ENCODE data around the gene LRRN2. TPM values are rescaled to one million over a fixed set of nuclear protein-coding genes. Genes with fewer than 3 reads are reported as not detected.

LRRN2 gene
- total RNA-seq, 2 experiments from 2014 or later: not detected

DNA sequence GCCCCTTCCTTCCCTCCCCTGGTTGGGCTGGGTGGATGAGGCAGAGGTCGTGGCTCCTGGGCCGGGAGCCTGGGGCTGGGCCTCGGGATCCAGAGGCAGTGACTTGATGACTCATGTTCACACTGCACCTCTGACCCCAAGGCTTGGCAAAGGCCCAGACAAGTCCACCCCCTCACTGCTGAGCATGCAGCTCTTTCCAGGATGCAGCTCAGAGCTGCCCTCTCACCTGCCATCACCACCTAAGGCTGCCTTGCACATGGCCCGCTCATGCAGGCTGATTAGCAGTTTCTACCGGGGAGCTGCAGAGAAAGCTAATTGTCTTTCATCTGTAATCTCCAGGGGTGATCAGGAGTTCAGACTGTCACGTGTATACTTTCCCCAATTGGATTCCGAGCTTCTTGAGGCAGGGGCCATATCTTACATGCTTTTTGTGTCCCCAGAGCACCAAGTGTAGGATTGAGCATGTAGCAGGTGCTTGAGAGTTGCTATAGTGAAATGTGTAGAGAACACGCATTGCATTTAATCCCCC is 62.1 kb downstream of the LRRN2 start:
- no peaks in the 10 kb centered on the region for H3K4me1 Mint-ChIP-seq
- H3K27ac Mint-ChIP-seq: no peak overlapping the region
- H3K9me3 Mint-ChIP-seq: no peaks in the 10 kb centered on the region
- no peak for DNase-seq
- no peaks in the 10 kb centered on the region for H3K36me3 Mint-ChIP-seq
- no peak overlapping the region for H3K4me3 Mint-ChIP-seq
- H3K27me3 Mint-ChIP-seq: no peaks in the 10 kb centered on the region

DNA sequence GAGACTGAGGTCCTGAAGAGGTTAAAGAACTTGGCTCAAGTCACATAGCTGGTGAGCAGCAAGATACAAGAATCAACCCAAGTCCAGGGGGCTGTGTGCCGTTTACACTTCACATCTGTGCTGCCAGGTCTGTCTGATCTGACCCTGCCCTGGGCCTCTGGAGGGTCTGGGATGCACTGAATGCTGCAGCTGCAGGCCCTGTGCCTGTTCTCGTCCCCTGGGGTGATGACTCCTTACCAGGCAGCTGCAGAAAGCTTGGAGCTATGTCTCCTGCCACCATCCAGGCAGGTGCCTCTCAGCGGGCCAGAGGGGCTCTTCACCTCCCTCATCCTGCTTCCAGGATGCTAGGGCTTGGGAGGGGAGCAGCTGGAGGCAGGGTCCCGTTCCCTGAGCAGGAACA is 63.5 kb downstream of the LRRN2 start:
- Mint-ChIP-seq H3K4me1 (no peaks in the 10 kb centered on the region), H3K27ac (no peak overlapping the region), H3K27me3 (no peaks in the 10 kb centered on the region), H3K36me3 (no peaks in the 10 kb centered on the region), H3K4me3 (no peak overlapping the region), H3K9me3 (no peaks in the 10 kb centered on the region)
- DNase-seq: no peak

DNA sequence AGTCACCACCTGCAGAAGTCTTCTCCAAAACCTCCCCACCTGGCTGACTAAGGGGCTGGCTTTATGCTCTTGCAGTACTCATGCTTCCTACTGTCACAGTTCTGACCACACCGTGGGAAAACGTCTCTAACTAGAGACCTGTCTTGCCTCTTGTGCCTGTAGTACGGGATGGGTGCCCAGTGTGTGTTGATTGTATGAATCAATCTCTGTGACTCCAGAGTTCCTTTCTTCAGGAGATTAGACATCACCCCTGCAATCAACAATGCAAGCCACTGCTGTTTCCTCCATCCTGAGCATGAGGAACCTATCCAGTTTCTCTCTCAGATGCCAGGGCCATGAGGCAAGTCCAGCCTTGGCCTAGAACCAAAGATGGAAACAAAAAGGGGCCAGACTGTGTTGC is 64.1 kb downstream of the LRRN2 start:
- Mint-ChIP-seq H3K4me3 (no peak overlapping the region), H3K27me3 (no peaks in the 10 kb centered on the region), H3K4me1 (no peaks in the 10 kb centered on the region), H3K27ac (no peak overlapping the region), H3K9me3 (no peaks in the 10 kb centered on the region), H3K36me3 (no peaks in the 10 kb centered on the region)
- no peak for DNase-seq

DNA sequence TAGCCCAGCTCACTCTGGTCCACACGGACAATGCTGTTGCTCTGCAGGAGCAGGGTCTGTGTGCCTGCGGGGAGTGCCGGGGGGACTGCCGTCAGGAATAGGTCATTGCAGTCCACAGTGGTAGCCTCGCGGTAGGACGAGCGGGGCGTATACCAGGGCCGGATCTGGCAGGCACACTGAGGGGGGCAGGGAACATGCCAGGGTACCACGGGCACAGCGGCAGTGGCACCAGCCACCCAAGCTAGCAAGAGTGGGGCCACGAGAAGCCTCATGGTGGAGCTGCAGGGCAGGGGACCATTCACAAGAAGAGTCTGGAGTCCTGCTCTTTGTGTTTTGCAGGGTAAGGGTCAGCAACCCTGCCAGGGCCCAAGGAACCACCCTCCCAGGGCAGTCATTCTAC is 65.8 kb downstream of the LRRN2 start:
- Mint-ChIP-seq H3K36me3 (no peaks in the 10 kb centered on the region), H3K27me3 (no peaks in the 10 kb centered on the region), H3K9me3 (no peaks in the 10 kb centered on the region), H3K4me1 (no peaks in the 10 kb centered on the region), H3K4me3 (no peak overlapping the region), H3K27ac (no peak overlapping the region)
- DNase-seq: no peak

DNA sequence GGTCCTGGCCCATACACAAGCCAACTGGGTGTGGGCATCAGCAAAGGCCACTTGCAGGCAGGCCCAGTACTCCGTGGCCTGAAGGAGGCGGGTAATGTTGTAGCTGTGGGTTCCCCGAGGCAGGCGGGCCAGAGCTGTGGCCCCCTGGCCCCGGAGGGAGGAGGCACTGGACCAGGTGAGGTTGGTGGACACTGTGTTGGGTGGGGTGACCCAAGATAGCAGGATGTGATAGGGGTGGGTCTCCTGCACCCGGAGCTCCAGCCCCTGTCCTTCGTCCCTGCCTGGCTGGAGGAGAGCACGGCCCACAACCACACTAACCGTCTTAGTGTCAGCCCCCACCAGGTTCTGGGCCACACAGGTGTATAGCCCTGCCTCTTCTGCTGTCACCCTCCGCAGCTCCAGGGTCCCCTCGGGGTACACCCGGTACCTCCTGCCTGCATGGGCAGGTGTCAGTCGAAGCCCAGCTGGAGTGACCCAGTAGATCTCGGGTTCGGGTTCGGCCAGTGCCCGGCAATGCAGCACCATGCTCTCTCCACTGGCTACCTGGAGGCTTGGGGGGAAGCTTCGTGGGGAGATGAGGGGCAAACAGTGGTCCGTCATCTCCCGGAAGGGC is 67.3 kb downstream of the LRRN2 start:
- Mint-ChIP-seq H3K4me3 (no peak overlapping the region), H3K9me3 (no peaks in the 10 kb centered on the region), H3K27me3 (no peaks in the 10 kb centered on the region), H3K36me3 (no peaks in the 10 kb centered on the region), H3K27ac (no peak overlapping the region), H3K4me1 (no peaks in the 10 kb centered on the region)
- DNase-seq: no peak

DNA sequence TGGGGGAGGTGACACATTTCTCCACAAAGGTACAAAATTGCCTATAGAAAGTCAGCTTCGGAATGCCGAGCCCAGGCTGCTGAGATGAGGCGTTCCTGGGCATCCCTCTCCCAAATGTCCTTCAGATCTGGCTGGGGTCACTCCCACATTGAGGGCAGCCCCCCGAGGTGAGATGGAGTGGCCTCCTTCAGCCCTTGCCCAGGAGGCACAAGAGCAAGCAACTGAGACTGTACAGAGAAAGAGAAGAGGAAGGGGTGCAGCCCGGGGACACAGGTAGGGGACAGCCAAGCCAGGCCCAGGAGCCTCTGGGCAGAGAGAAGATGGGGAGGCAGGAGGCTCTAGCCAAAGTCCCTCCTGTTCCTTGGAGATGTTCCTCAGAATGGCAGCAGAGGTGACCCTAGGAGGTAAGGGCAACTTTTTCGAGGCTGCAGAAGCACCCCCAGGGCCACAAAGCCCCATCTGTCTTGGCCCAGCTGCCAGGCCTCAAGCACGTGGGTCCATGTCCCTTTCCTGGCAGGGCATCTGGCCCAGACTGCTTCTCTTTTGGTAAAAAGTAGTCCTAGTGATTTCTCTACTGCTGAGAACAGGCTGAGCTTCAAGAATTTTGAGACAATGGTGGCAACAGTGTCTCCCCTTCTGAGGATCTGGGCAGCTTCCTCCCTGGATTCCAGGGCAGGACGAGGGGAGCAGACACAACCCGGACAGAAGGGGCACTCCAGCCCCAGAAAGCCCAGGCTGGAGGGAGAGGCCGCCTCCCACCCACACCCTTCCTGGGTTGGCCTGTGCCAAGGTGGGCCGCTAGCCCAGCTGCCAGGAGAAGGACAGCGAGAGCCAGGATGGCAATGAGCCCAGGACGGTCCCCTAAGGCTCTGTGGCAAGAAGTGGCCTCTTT is 68.0 kb downstream of the LRRN2 start:
- H3K27me3 Mint-ChIP-seq: no peaks in the 10 kb centered on the region
- H3K36me3 Mint-ChIP-seq: no peaks in the 10 kb centered on the region
- no peak overlapping the region for H3K27ac Mint-ChIP-seq
- H3K9me3 Mint-ChIP-seq: no peaks in the 10 kb centered on the region
- DNase-seq: no peak
- H3K4me3 Mint-ChIP-seq: no peak overlapping the region
- no peaks in the 10 kb centered on the region for H3K4me1 Mint-ChIP-seq

DNA sequence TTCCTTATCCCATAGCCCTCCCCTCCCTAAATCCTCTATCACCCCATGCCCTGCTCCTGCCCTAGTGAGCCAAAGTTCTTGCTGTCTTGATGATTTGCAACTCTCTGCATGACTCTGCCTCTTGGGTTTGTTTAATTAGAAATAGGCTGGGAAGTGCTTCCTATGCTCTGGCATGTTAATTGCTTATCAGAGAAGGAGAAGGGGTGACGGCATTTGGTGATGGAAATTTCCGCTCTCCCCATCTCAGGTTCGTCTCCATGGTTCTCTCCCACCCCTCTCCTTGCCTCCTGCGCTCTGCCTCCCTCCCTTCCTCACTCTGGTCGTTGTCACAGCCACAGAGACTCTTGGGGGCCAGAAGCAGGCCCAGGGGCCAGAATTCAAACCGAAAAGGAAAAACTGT is 68.9 kb downstream of the LRRN2 start:
- Mint-ChIP-seq H3K36me3 (no peaks in the 10 kb centered on the region), H3K9me3 (no peaks in the 10 kb centered on the region), H3K4me1 (no peaks in the 10 kb centered on the region), H3K27me3 (no peaks in the 10 kb centered on the region), H3K27ac (no peak overlapping the region), H3K4me3 (no peak overlapping the region)
- DNase-seq: no peak

DNA sequence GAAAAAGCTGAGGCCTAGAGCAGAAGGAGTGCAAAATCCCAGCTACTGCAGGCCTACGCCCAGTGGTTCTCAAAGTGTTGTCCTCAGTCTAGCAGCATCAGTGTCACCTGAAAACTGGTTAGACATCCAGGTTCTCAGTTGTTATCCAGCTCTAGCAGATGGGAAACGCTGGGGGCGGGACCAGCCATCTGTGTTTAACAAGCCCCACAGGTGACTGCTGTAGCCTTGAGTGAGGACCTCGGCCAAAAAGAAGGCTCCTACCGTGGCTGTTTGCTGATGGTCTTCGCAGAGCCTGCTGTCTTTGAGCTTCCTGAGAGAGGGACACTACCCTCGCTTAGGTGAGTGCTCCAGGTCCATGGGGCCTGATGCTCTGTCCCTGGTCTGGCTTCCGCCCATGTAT is 69.7 kb downstream of the LRRN2 start:
- Mint-ChIP-seq H3K27me3 (no peaks in the 10 kb centered on the region), H3K4me1 (no peaks in the 10 kb centered on the region), H3K9me3 (no peaks in the 10 kb centered on the region), H3K4me3 (no peak overlapping the region), H3K36me3 (no peaks in the 10 kb centered on the region), H3K27ac (no peak overlapping the region)
- no peak for DNase-seq

DNA sequence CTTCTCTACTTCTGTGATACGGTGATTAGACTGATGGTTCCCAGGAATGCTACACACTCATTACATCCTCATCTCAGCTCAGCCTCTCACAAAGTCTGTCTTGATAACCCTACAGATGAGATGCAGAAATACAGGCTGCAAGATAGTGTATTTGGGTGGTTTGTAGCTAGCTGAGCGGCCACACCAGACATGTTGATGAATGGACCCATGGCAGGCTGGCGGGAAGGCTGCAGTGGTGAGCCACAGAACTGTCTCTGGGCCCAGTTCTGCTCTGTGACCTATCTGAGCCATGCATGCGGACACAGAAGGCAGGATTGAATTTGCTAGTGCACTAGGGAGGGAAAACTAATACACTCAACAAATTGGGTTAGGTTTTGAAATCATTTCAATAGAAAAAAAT is 71.9 kb downstream of the LRRN2 start:
- no peaks in the 10 kb centered on the region for H3K9me3 Mint-ChIP-seq
- no peak overlapping the region for H3K4me3 Mint-ChIP-seq
- H3K27ac Mint-ChIP-seq: no peak overlapping the region
- no peaks in the 10 kb centered on the region for H3K36me3 Mint-ChIP-seq
- H3K27me3 Mint-ChIP-seq: no peaks in the 10 kb centered on the region
- DNase-seq: no peak
- H3K4me1 Mint-ChIP-seq: no peaks in the 10 kb centered on the region

DNA sequence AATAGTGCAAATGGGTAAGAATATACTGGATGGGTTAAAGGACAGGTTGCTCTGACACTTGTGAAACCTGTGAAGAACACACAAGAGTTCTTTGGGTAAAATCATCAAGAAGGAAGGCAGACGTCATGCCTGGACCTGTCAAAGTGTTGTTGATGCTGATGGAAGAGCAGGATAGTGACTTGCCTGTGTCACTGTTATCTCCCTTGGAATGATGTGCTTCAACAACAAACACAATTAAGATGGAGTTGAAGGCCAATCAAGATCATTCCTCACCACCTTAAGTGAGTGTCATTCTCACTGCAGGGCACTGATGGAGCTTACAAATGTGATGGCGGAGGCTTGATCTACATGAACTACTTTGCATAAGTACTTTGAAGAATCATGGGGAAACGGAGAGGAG is 73.2 kb downstream of the LRRN2 start:
- DNase-seq: no peak
- H3K4me3 Mint-ChIP-seq: no peak overlapping the region
- no peaks in the 10 kb centered on the region for H3K27me3 Mint-ChIP-seq
- H3K36me3 Mint-ChIP-seq: no peaks in the 10 kb centered on the region
- H3K9me3 Mint-ChIP-seq: no peaks in the 10 kb centered on the region
- H3K27ac Mint-ChIP-seq: no peak overlapping the region
- H3K4me1 Mint-ChIP-seq: no peaks in the 10 kb centered on the region

DNA sequence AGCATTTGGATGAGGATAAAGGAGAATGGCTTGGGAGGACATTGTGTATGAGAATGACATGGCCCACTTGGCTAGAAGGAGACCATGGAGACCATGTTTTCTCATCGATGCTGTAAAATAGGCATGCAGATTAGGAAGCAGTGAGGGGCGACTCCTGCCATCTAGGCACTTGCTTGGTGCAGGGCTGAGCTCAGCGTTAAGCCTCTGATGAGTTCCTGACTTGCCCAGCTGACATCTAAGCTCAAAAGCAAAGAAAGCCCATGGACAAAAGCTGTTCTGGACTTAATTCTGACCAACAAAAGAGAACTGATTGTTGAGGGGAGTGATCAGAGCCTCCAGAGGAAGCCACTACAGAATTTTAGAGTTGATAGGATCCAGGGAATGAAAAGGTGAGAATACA is 74.5 kb downstream of the LRRN2 start:
- no peaks in the 10 kb centered on the region for H3K36me3 Mint-ChIP-seq

DNA sequence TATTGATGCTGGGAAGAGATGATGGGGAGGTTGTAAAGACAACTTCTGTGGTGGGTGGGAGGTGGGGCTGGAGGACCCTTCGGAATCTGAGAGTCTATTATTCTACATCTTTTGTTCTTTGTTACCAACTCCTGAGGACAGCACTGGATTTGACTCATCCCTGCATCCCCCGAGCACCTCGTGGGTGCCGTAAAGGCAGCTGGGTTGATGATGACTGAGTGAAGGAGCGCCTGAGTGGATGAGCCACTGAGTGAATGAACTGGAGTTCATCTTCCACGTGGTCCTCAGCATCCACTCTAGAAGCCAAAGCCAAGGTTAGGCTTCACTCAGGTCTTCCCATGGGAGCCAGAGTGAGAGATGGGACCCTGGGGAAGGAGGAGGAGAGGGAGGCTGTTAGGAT is 77.6 kb downstream of the LRRN2 start:
- no peak for DNase-seq
- Mint-ChIP-seq H3K9me3 (no peaks in the 10 kb centered on the region), H3K4me1 (no peaks in the 10 kb centered on the region), H3K4me3 (no peak overlapping the region), H3K27ac (no peak overlapping the region), H3K27me3 (no peaks in the 10 kb centered on the region), H3K36me3 (peaks cover 1% of the 10 kb centered on the region)

More for the DNA sequence above, 74.5 kb downstream of the LRRN2 start:
- Mint-ChIP-seq H3K9me3 (no peaks in the 10 kb centered on the region), H3K27me3 (no peaks in the 10 kb centered on the region), H3K4me1 (no peaks in the 10 kb centered on the region), H3K4me3 (no peak overlapping the region), H3K27ac (no peak overlapping the region)
- DNase-seq: no peak

DNA sequence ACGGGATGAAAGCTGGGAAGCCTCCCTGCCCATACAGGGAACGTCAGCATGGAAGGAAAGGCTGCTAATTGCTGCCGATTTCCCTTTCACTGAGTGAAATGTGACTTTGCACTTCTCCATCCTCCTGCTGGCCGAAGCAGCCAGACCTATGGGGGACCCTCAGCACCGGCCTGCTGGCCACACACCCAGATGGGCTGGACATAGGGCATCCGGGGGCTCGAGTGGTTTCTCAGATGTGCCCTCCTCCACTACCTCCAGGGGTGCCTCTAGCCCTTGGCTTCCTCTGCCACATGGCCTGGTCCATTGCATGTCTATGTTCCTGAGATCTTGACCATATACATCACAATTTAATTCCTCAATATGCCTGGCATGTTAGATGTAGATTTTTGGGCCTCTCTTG is 79.7 kb downstream of the LRRN2 start:
- Mint-ChIP-seq H3K4me3 (no peak overlapping the region), H3K27ac (no peak overlapping the region), H3K36me3 (peaks cover 3% of the 10 kb centered on the region), H3K27me3 (no peaks in the 10 kb centered on the region), H3K9me3 (no peaks in the 10 kb centered on the region), H3K4me1 (no peaks in the 10 kb centered on the region)
- no peak for DNase-seq

DNA sequence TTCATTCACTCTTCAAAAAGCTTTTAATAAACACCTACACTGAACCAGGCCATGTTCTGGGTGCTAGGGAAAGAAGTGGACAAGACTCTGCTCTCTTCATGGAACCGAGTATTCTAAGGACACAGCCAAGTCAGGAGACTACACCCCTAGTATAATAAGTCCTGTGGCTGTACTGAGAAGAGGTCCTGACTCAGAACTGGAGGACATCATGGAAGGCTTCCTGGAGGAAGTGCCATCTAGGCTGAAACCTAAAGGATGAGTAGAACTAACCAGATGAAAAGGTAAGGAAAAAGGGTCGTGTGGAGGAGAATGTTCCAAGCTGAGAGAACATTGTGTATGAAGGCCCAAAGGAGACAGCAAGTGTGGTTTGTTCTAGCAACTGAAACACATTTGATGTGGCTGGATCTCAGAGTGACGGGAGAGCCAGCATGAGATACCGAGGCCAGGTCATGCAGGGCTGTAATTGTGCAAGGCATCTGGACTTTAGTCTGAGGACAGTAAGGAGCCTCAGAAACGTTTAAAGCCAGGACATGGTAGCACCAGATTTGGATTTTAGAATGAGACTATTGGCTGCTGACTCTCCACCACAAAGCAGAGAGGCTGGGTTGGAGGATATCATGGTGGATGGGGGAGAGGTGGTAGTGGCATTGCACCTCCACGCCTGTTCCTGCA is 82.5 kb downstream of the LRRN2 start:
- Mint-ChIP-seq H3K9me3 (no peaks in the 10 kb centered on the region), H3K27ac (no peak overlapping the region), H3K4me3 (no peak overlapping the region), H3K4me1 (no peaks in the 10 kb centered on the region), H3K36me3 (peaks cover 3% of the 10 kb centered on the region), H3K27me3 (no peaks in the 10 kb centered on the region)
- no peak for DNase-seq

DNA sequence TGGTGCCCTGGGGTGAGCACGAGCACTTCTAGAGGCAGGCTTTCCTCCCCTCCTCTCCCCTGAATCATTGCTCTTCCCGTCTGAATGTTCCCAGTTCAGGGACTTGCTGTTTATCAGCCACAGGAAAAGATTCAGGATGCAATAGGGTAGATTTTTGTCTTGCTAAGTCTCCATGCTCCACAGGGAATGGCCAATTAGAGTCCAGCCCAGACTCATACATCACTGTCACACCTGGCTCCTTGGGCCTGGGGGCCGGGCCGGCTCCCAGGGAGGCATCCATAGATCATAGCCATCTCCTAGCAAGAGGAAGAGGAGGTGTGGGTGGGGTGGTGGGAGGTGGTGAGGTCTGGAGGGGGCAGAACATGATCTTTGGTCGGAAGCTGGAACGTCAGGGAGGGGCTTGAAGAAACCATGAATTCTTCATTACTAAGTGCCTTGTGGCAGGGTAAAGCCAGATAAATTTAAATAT is 83.4 kb downstream of the LRRN2 start:
- H3K4me3 Mint-ChIP-seq: no peak overlapping the region
- peaks cover 3% of the 10 kb centered on the region for H3K36me3 Mint-ChIP-seq
- no peak overlapping the region for H3K27ac Mint-ChIP-seq
- no peaks in the 10 kb centered on the region for H3K27me3 Mint-ChIP-seq
- no peaks in the 10 kb centered on the region for H3K4me1 Mint-ChIP-seq
- DNase-seq: no peak
- H3K9me3 Mint-ChIP-seq: no peaks in the 10 kb centered on the region

Data from activated naive CD8-positive, alpha-beta T cell treated with anti-CD3 and anti-CD28 coated beads for 36 hours (primary cell).